Measurements from ENCODE around the gene LIN37.

GRCh38 chr19:35720648-35721047 lies 27.7 kb upstream of the LIN37 start:
- no peak for TF ChIP-seq CTCF (IDR thresholded peaks at IDR 0.05)
- no peak for TF ChIP-seq POLR2A (IDR thresholded peaks at IDR 0.05)
- no peak for TF ChIP-seq POLR2AphosphoS5 (IDR thresholded peaks at IDR 0.05)

Measured in breast epithelium (tissue), 3 donors.